HepG2 (cell line): ENCODE data around the gene POU5F1. TPM values are rescaled to one million over a fixed set of nuclear protein-coding genes. Genes with fewer than 3 reads are reported as not detected.

Experiments
- ATF1 ChIP-seq: IDR thresholded peaks from 2 replicates; pipeline ENCODE4 v1.6.1; 2016; ENCODE audit warnings: mild to moderate bottlenecking, control low read depth
- BHLHE40 ChIP-seq: IDR thresholded peaks from 2 replicates; pipeline ENCODE4 v1.6.1; 2011; ENCODE audit warnings: low read length, improper control_type of control experiment
- CREB3 ChIP-seq: sonication (generic); formaldehyde crosslinking; IDR thresholded peaks from 2 replicates; pipeline ENCODE4 v1.5.0; 2020; ENCODE audit warnings: missing genetic modification reagents
- ETV6 ChIP-seq: sonication (generic); formaldehyde crosslinking; conservative IDR thresholded peaks from 2 replicates; pipeline ENCODE4 v1.4.0; 2020; ENCODE audit warnings: missing genetic modification reagents
- FIP1L1 ChIP-seq: fragments of 200-400 bp; formaldehyde crosslinking; IDR thresholded peaks from 2 replicates; pipeline ENCODE4 v1.6.1; 2018; ENCODE audit warnings: low read depth, mild to moderate bottlenecking, low read length, moderate library complexity, borderline replicate concordance; ENCODE audit not compliant: insufficient read depth
- HNRNPH1 ChIP-seq: fragments of 200-400 bp; formaldehyde crosslinking; optimal IDR thresholded peaks from 2 replicates; pipeline ENCODE3; 2017; ENCODE audit warnings: mild to moderate bottlenecking, low read depth, low read length
- MIXL1 ChIP-seq: IDR thresholded peaks from 2 replicates; pipeline ENCODE4 v1.6.1; 2016
- MLXIP ChIP-seq: sonication (generic); formaldehyde crosslinking; IDR thresholded peaks from 2 replicates; pipeline ENCODE4 v1.9.0; 2021; ENCODE audit warnings: missing genetic modification reagents, borderline replicate concordance
- MTF2 ChIP-seq: sonication (generic); formaldehyde crosslinking; IDR thresholded peaks from 2 replicates; pipeline ENCODE4 v1.5.0; 2020; ENCODE audit warnings: missing genetic modification reagents, borderline replicate concordance
- NR2F6 ChIP-seq, 2 experiments: IDR thresholded peaks; 2 replicates each; pipeline ENCODE4 v1.6.1; 2016; ENCODE audit warnings: antibody characterized with exemption in 1 of 2, mild to moderate bottlenecking in 1 of 2
- NRL ChIP-seq: sonication (generic); formaldehyde crosslinking; IDR thresholded peaks from 2 replicates; pipeline ENCODE4 v1.5.0; 2020; ENCODE audit warnings: missing genetic modification reagents, mild to moderate bottlenecking, moderate library complexity, borderline replicate concordance
- SNRNP70 ChIP-seq: fragments of 200-400 bp; formaldehyde crosslinking; IDR thresholded peaks from 2 replicates; pipeline ENCODE4 v1.6.1; 2017; ENCODE audit warnings: mild to moderate bottlenecking, low read depth, low read length, moderate library complexity
- ZFP62 ChIP-seq: sonication (generic); formaldehyde crosslinking; IDR thresholded peaks from 2 replicates; pipeline ENCODE4 v1.4.0; 2020; ENCODE audit warnings: missing genetic modification reagents
- ZFX ChIP-seq: sonication (generic); formaldehyde crosslinking; IDR thresholded peaks from 2 replicates; pipeline ENCODE4 v1.4.0; 2020; ENCODE audit warnings: mild to moderate bottlenecking, low read depth, missing genetic modification reagents, moderate library complexity
- ZNF234 ChIP-seq: sonication (generic); formaldehyde crosslinking; conservative IDR thresholded peaks from 2 replicates; pipeline ENCODE4 v1.5.1; 2020; ENCODE audit warnings: mild to moderate bottlenecking, missing genetic modification reagents
- ZNF3 ChIP-seq: IDR thresholded peaks from 2 replicates; pipeline ENCODE4 v1.7.0; 2017; ENCODE audit warnings: inconsistent platforms
- ZNF646 ChIP-seq: sonication (generic); formaldehyde crosslinking; IDR thresholded peaks from 2 replicates; pipeline ENCODE4 v1.9.0; 2021; ENCODE audit warnings: mild to moderate bottlenecking, missing genetic modification reagents
- ZNF781 ChIP-seq: sonication (generic); formaldehyde crosslinking; IDR thresholded peaks from 2 replicates; pipeline ENCODE4 v1.5.1; 2020; ENCODE audit warnings: borderline replicate concordance, mild to moderate bottlenecking, missing genetic modification reagents; ENCODE audit errors: not compliant biosample characterization
- ZNF850 ChIP-seq: sonication (generic); formaldehyde crosslinking; conservative IDR thresholded peaks from 2 replicates; pipeline ENCODE4 v1.9.0; 2021; ENCODE audit warnings: mild to moderate bottlenecking, missing genetic modification reagents
- polyA plus RNA-seq, 8 experiments: library from polyadenylated mRNA; depleted of rRNA in 3 of 8; stranded (reverse) in 7 of 8; unstranded in 1 of 8; fragments of >200 nt; fragmentation: Illumina TruSeq in 4 of 8; extraction: Trizol in 4 of 8; gene quantifications; 2 replicates each; pipeline versions ENCODE4 v1.2.1 to v1.2.3, GENCODE V29; 2011 to 2016; ENCODE audit warnings: low read depth in 4 of 8, missing spikeins in 1 of 8, mixed read lengths in 1 of 8; ENCODE audit not compliant: insufficient read depth in 1 of 8
- total RNA-seq, 5 experiments: library from RNA; depleted of rRNA; stranded (reverse); fragments of >200 nt; fragmentation: Illumina TruSeq; extraction: Trizol; gene quantifications; 2 replicates each; pipeline ENCODE4 v1.2.3, GENCODE V29; 2016; ENCODE audit warnings: low read depth in 1 of 5

Gene POU5F1
- total and polyA plus RNA-seq, 2 of the 13 experiments (the other 11 are each of a cell fraction or from before 2014, with no cell fraction given) = 2.5 to 7.2 TPM

- TF ChIP-seq NR2F6 (IDR thresholded peaks at IDR 0.05) (no peak), NR2F6 (CRISPR knock-in tag; IDR thresholded peaks at IDR 0.05) (no peak), NRL (CRISPR knock-in tag) (peak; percentile 5; the same call in 1 of the 2 replicates), SNRNP70 (no peak), CREB3 (CRISPR knock-in tag) (0 out of 2 replicates have a peak, but pooled peaks have one; percentile 24), ZFP62 (CRISPR knock-in tag) (no peak), MTF2 (CRISPR knock-in tag) (no peak), ZNF850 (CRISPR knock-in tag) (no peak), MIXL1 (CRISPR knock-in tag) (no peak), ZNF234 (no peak), HNRNPH1 (no peak), ZNF781 (no peak), MLXIP (CRISPR knock-in tag) (no peak), ZFX (CRISPR knock-in tag) (peak; percentile 35; the same call in 1 of the 2 replicates), ZNF646 (CRISPR knock-in tag) (no peak), BHLHE40 (no peak), ATF1 (no peak), FIP1L1 (no peak), ETV6 (CRISPR knock-in tag) (no peak), ZNF3 (CRISPR knock-in tag) (no peak)
Measured at GRCh38 chr6:31158863-31159855, 11.3 kb downstream of the POU5F1 start (continued).
